PC-3 (cell line): ENCODE results near the gene NPSR1. TPM values are rescaled to one million over a fixed set of nuclear protein-coding genes. Genes with fewer than 3 reads are reported as not detected.

ENCODE experiments used
- ATAC-seq: fragments of 200-7000 bp; cut with Tn5 transposase; 2 replicates; pipeline ENCODE4 v1.9.1; 2020; ENCODE audit warnings: mild to moderate bottlenecking, moderate library complexity
- BruUV-seq: library from RNA; stranded (reverse); fragments of 400-500 nt; replicated peaks from 2 replicates; lab custom pipeline; 2021; lab: Mats Ljungman, UMichigan
- CTCF ChIA-PET: fragments of 300-600 bp; sonication (Branson Sonifier 250); formaldehyde crosslinking; loops from one replicate; lab custom pipeline; 2022; ENCODE audit warnings: antibody characterized with exemption; lab: Charles Lee
- POLR2A ChIA-PET: fragments of 300-600 bp; sonication (Branson Sonifier 250); formaldehyde crosslinking; loops from one replicate; lab custom pipeline; 2022; ENCODE audit warnings: antibody characterized with exemption; ENCODE audit not compliant: unreplicated experiment; lab: Charles Lee
- DNase-seq: peaks from one replicate; pipeline ENCODE4 v3.0.0-alpha.2; 2015
- H2AFZ ChIP-seq: fragments of 300-600 bp; sonication (generic); 2 replicates; pipeline ENCODE4 v1.6.0; 2016; ENCODE audit warnings: antibody characterized with exemption, low read length
- H3F3A ChIP-seq: fragments of 300-600 bp; sonication (generic); one replicate; pipeline ENCODE4 v1.6.0; 2017; ENCODE audit warnings: antibody characterized with exemption, low read length, control low read depth, mild to moderate bottlenecking; ENCODE audit not compliant: unreplicated experiment
- H3K27ac ChIP-seq: fragments of 300-600 bp; sonication (generic); 2 replicates; pipeline ENCODE4 v1.5.1; 2016; ENCODE audit warnings: mild to moderate bottlenecking, low read length
- H3K27me3 ChIP-seq: fragments of 300-600 bp; sonication (generic); 2 replicates; pipeline ENCODE4 v1.6.1; 2016; ENCODE audit warnings: low read length, mixed read lengths
- H3K36me3 ChIP-seq: fragments of 300-600 bp; sonication (generic); 2 replicates; pipeline ENCODE4 v1.6.1; 2016; ENCODE audit warnings: low read depth, mixed run types, low read length, mixed read lengths
- H3K4me1 ChIP-seq: fragments of 300-600 bp; sonication (generic); 2 replicates; pipeline ENCODE4 v1.5.1; 2016; ENCODE audit warnings: low read length; ENCODE audit not compliant: insufficient read depth
- H3K4me2 ChIP-seq: fragments of 300-600 bp; sonication (generic); 2 replicates; pipeline ENCODE4 v1.6.0; 2016; ENCODE audit warnings: low read length
- H3K4me3 ChIP-seq: fragments of 300-600 bp; sonication (generic); 2 replicates; pipeline ENCODE4 v1.5.1; 2016; ENCODE audit warnings: mild to moderate bottlenecking, low read length, mixed read lengths
- H3K79me2 ChIP-seq: fragments of 300-600 bp; sonication (generic); 2 replicates; pipeline ENCODE4 v1.6.1; 2017; ENCODE audit warnings: low read length, mixed read lengths
- H3K9ac ChIP-seq: fragments of 300-600 bp; sonication (generic); 2 replicates; pipeline ENCODE4 v1.6.0; 2016; ENCODE audit warnings: mild to moderate bottlenecking, low read length
- H3K9me2 ChIP-seq: fragments of 300-600 bp; sonication (generic); replicated peaks from 2 replicates; pipeline ENCODE4 v1.6.1; 2016; ENCODE audit warnings: mixed run types, low read length, mixed read lengths
- H3K9me3 ChIP-seq: fragments of 300-600 bp; sonication (generic); 2 replicates; pipeline ENCODE4 v1.6.1; 2016; ENCODE audit warnings: low read length, mixed read lengths
- H4K20me1 ChIP-seq: fragments of 300-600 bp; sonication (generic); 2 replicates; pipeline ENCODE4 v1.6.1; 2016; ENCODE audit warnings: low read length, mixed read lengths
- EZH2 ChIP-seq: fragments of 300-600 bp; sonication (generic); IDR thresholded peaks from one replicate; pipeline ENCODE4 v1.6.1; 2017; ENCODE audit warnings: antibody characterized with exemption, mild to moderate bottlenecking, low read length; ENCODE audit not compliant: unreplicated experiment
- EZH2phosphoT487 ChIP-seq: fragments of 300-600 bp; sonication (generic); IDR thresholded peaks from 2 replicates; pipeline ENCODE4 v1.6.1; 2018; ENCODE audit warnings: mild to moderate bottlenecking, antibody characterized with exemption, low read length, borderline replicate concordance
- intact Hi-C: fragments of 100-400 bp; cut with micrococcal nuclease; formaldehyde crosslinking; loops from 2 replicates; pipeline ENCODE4 v1.9.0; 2023
- total RNA-seq: library from RNA; depleted of rRNA; stranded (reverse); fragments of >200 nt; gene quantifications from 2 replicates; pipeline ENCODE4 v1.2.3, GENCODE V29; 2014
- TF ChIP-seq, protein P1 (sequence below): fragments of 300-600 bp; sonication (generic); conservative IDR thresholded peaks from 2 replicates; pipeline ENCODE4 v1.5.1; 2017; ENCODE audit warnings: antibody characterized with exemption, low read depth, mild to moderate bottlenecking, low read length

The NPSR1 gene
- total RNA-seq, 1 experiment from 2014 or later, result not detected

DNA sequence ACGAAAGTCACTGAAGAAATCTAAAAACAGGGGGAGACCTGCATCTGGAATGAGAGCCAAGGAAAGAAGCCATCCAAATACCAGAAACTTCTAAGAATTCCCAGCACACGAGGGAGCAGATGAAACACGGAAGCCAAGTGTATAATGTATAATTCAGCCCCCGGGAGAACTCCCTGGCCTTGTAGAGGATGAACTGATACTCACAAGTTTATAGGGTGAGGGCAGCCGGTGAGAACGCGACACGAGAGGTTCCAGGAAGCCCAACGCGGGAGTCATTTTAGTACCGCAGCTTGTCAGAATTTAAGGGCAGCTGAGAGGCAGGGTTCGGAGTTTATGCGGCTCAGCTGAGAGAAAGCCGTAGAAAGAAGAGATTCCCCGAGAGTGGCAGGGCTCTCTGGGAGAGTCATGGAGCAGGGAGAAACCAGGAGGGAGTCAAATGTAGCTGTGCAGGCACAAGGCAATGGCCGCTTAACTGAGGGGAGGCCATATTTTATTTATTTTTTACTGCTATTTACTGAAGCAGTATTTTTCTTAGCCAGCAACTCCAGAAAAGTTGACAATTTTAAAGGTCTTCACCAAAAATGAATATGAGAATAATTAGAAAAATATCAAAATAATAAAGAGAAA is 164.0 kb downstream of the NPSR1 start:
- CTCF ChIA-PET, result no interaction called here
- Histone ChIP-seq H3K4me2 (no peak overlapping the region), H3F3A (no peaks in the 10 kb centered on the region), H3K9me3 (no peaks in the 10 kb centered on the region), H3K9ac (no peak overlapping the region), H3K27ac (no peak overlapping the region), H3K79me2 (no peaks in the 10 kb centered on the region), H4K20me1 (no peaks in the 10 kb centered on the region), H3K27me3 (no peaks in the 10 kb centered on the region), H2AFZ (no peak overlapping the region), H3K4me1 (no peaks in the 10 kb centered on the region; the same call in 1 of the 2 replicates), H3K4me3 (no peak overlapping the region), H3K36me3 (no peaks in the 10 kb centered on the region), H3K9me2 (no peaks in the 10 kb centered on the region)
- POLR2A ChIA-PET, result no interaction called here
- intact Hi-C loops, result loop anchor here (5.0 to 10.0 kb wide), 3 partner anchors 183 to 500 kb away; no protein-coding TSS in a partner anchor
- TF ChIP-seq EZH2phosphoT487 (no peak), EZH2 (no peak)
- TF ChIP-seq, protein P1, sequence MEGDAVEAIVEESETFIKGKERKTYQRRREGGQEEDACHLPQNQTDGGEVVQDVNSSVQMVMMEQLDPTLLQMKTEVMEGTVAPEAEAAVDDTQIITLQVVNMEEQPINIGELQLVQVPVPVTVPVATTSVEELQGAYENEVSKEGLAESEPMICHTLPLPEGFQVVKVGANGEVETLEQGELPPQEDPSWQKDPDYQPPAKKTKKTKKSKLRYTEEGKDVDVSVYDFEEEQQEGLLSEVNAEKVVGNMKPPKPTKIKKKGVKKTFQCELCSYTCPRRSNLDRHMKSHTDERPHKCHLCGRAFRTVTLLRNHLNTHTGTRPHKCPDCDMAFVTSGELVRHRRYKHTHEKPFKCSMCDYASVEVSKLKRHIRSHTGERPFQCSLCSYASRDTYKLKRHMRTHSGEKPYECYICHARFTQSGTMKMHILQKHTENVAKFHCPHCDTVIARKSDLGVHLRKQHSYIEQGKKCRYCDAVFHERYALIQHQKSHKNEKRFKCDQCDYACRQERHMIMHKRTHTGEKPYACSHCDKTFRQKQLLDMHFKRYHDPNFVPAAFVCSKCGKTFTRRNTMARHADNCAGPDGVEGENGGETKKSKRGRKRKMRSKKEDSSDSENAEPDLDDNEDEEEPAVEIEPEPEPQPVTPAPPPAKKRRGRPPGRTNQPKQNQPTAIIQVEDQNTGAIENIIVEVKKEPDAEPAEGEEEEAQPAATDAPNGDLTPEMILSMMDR, result no peak
- ATAC-seq (no peak), DNase-seq (no peak)
- BruUV-seq, result no TSS peak

DNA sequence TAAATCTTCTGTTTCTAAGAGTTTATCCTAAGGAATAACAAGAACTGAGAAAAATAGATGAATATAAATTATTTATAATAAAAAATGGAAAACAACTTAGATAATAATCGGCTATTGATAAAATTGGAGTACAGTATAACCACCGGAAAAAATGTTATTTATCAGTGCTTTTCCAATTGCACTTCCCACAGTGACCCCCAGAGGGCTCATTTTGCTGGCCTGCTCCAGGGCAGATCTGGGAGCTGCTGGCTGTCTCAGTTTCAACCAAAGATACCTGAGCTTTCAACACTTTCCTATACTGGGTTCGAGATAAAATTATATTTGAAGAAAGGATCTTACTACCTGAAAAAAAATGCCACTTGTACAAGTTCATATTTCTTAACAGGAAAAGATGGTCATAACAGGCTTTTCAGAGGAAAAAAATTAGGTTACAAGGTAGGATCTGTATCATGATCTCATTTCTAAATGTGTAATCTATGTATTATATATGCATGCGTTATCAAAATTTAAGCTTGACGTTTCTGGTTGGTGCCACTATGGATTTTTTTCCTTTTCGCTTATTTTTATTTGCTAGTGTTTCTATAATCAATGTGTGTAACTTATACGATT is 165.7 kb downstream of the NPSR1 start:
- Histone ChIP-seq H2AFZ (no peak overlapping the region), H3K9me3 (no peaks in the 10 kb centered on the region), H3F3A (no peaks in the 10 kb centered on the region), H3K27me3 (no peaks in the 10 kb centered on the region), H3K4me2 (no peak overlapping the region), H3K79me2 (no peaks in the 10 kb centered on the region), H3K4me3 (no peak overlapping the region), H3K4me1 (no peaks in the 10 kb centered on the region; the same call in 1 of the 2 replicates), H3K9me2 (no peaks in the 10 kb centered on the region), H3K36me3 (no peaks in the 10 kb centered on the region), H3K9ac (no peak overlapping the region), H4K20me1 (no peaks in the 10 kb centered on the region), H3K27ac (no peak overlapping the region)
- ATAC-seq (peak; percentile 72), DNase-seq (peak; percentile 67)
- no TSS peak for BruUV-seq
- intact Hi-C loops, result loop anchor here (1.0 to 10.0 kb wide), 4 partner anchors 181 to 501 kb away; no protein-coding TSS in a partner anchor
- no peak for TF ChIP-seq EZH2phosphoT487
- TF ChIP-seq, protein P1, result peak; percentile 79
- ChIA-PET CTCF (interaction anchor here (1.2 kb wide), 1 partner anchor 212 kb away, joined by 34 read pairs; no protein-coding TSS in a partner anchor), POLR2A (no interaction called here)

DNA sequence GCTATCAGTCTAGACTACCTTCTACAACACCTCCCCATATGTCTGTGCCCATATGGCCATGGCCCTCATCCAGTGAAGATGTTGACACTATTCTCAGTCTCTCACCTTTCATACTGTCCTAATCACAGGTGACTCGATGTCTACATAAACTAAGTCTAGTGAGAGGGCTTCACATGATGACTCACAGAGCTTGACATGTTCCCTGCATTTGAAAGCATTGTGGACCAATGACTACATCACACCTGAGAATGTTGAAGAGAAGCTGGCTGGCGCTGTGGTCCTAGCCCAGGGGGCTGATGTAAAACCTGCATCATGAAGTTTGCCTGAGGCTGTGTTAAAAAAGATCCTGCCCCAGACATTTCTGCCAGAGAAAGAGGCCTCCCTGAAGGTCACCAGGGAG is 167.2 kb downstream of the NPSR1 start:
- no peak overlapping the region for H3K4me3 ChIP-seq
- H3K4me2 ChIP-seq, result no peak overlapping the region
- H3K9me3 ChIP-seq, result no peaks in the 10 kb centered on the region
- no peaks in the 10 kb centered on the region for H4K20me1 ChIP-seq
- no peaks in the 10 kb centered on the region for H3K79me2 ChIP-seq
- no peaks in the 10 kb centered on the region; the same call in 1 of the 2 replicates for H3K4me1 ChIP-seq
- ChIA-PET CTCF (no interaction called here), POLR2A (no interaction called here)
- no peaks in the 10 kb centered on the region for H3K9me2 ChIP-seq
- H3K36me3 ChIP-seq, result no peaks in the 10 kb centered on the region
- no peak for ATAC-seq
- intact Hi-C loops, result loop anchor here (10.0 kb wide), 2 partner anchors 180 to 240 kb away; no protein-coding TSS in a partner anchor
- TF ChIP-seq, protein P1, result no peak
- TF ChIP-seq EZH2 (no peak), EZH2phosphoT487 (no peak)
- H3K27me3 ChIP-seq, result no peaks in the 10 kb centered on the region
- H3F3A ChIP-seq, result no peaks in the 10 kb centered on the region
- no peak overlapping the region for H3K27ac ChIP-seq
- H3K9ac ChIP-seq, result no peak overlapping the region
- H2AFZ ChIP-seq, result no peak overlapping the region
- no TSS peak for BruUV-seq
- DNase-seq, result peak; percentile 12
